Uterus (tissue), 2 donors: Measurements from ENCODE around the gene DMD.

Experiments
- POLR2A ChIP-seq, 2 donors: fragments of 450-650 bp; IDR thresholded peaks; one replicate each; pipeline ENCODE4 v1.6.1; 2016; ENCODE audit warnings: antibody characterized with exemption in 2 of 2, mild to moderate bottlenecking in 1 of 2, moderate library complexity in 1 of 2
- TF ChIP-seq, protein P1 (sequence below), 4 experiments: fragments of 200-600 bp in 2 of 4; fragments of 450-650 bp in 2 of 4; sonication (generic) in 2 of 4; IDR thresholded peaks; one replicate each; pipeline ENCODE4 v1.5.1; 2016 to 2019; ENCODE audit warnings: antibody characterized with exemption in 4 of 4, mild to moderate bottlenecking in 2 of 4, moderate library complexity in 1 of 4

DNA sequence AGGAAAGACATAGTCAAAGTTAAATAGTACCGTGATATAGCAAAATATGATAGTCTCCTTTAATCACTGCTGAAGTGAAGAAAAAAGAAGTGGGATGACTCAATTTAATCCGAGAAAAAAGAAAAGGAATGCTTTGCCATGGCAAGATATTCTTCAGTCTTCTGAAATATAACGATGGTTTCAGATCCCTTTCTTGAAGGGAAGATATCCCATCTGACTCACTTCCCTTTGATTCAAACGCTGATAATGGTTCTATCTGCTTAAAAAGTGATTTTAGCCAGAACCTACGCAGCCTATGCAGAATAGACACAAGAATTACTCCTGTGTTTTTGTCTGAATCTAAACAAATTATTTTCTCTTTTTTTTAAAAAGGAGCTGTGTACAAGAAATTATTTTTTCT, 2071.4 kb downstream of the DMD start:
- TF ChIP-seq, protein P1, sequence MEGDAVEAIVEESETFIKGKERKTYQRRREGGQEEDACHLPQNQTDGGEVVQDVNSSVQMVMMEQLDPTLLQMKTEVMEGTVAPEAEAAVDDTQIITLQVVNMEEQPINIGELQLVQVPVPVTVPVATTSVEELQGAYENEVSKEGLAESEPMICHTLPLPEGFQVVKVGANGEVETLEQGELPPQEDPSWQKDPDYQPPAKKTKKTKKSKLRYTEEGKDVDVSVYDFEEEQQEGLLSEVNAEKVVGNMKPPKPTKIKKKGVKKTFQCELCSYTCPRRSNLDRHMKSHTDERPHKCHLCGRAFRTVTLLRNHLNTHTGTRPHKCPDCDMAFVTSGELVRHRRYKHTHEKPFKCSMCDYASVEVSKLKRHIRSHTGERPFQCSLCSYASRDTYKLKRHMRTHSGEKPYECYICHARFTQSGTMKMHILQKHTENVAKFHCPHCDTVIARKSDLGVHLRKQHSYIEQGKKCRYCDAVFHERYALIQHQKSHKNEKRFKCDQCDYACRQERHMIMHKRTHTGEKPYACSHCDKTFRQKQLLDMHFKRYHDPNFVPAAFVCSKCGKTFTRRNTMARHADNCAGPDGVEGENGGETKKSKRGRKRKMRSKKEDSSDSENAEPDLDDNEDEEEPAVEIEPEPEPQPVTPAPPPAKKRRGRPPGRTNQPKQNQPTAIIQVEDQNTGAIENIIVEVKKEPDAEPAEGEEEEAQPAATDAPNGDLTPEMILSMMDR (IDR thresholded peaks at IDR 0.05): no peak
- TF ChIP-seq POLR2A (IDR thresholded peaks at IDR 0.05): no peak
